Ovary (tissue), 9 donors: Measurements from ENCODE around the gene CWC25. TPM values are rescaled to one million over a fixed set of nuclear protein-coding genes. Genes with fewer than 3 reads are reported as not detected.

Source experiments
- DNase-seq, 5 donors: peaks; one replicate each; pipeline ENCODE4 v3.0.0-alpha.2; 2019 to 2020
- H3K27ac ChIP-seq, 2 donors: fragments of 200-600 bp; one replicate each; pipeline versions ENCODE4 v1.5.1 to v1.8.0; 2019 to 2022
- H3K27me3 ChIP-seq: fragments of 200-600 bp; one replicate; pipeline ENCODE4 v1.8.0; 2022
- H3K36me3 ChIP-seq: fragments of 200-600 bp; sonication (generic); one replicate; pipeline ENCODE4 v1.5.1; 2019
- H3K4me1 ChIP-seq: one replicate; pipeline ENCODE4 v1.8.1; 2013; ENCODE audit warnings: mild to moderate bottlenecking, moderate library complexity; ENCODE audit not compliant: insufficient read depth
- H3K4me3 ChIP-seq: fragments of 200-600 bp; sonication (generic); one replicate; pipeline ENCODE4 v1.5.1; 2017
- H3K9me3 ChIP-seq, 2 donors: fragments of 200-600 bp in 1 of 2; sonication (generic) in 1 of 2; one replicate each; pipeline versions ENCODE4 v1.5.1 to v1.8.1; 2013 to 2019; ENCODE audit warnings: mild to moderate bottlenecking in 1 of 2, moderate library complexity in 1 of 2
- CTCF ChIP-seq, 3 donors: fragments of 450-650 bp in 2 of 3; fragments of 200-600 bp in 1 of 3; IDR thresholded peaks; one replicate each; pipeline versions ENCODE4 v1.5.1 to v1.8.0; 2016 to 2022; ENCODE audit warnings: antibody characterized with exemption in 3 of 3, mild to moderate bottlenecking in 1 of 3
- EP300 ChIP-seq: sonication (generic); formaldehyde crosslinking; IDR thresholded peaks from one replicate; pipeline ENCODE4 v1.6.1; 2017; ENCODE audit warnings: antibody characterized with exemption
- POLR2A ChIP-seq: fragments of 450-650 bp; IDR thresholded peaks from one replicate; pipeline ENCODE4 v1.6.1; 2017; ENCODE audit warnings: antibody characterized with exemption, mild to moderate bottlenecking, moderate library complexity
- WGBS, 3 donors: extraction: QIAGEN DNeasy Blood & Tissue Kit in 1 of 3; methylation state at CpG; one replicate each; pipeline versions ENCODE4 v1.1.5 to v1.1.7; 2013 to 2017; 5-methylcytosine and 5-hydroxymethylcytosine counted together
- intact Hi-C, 4 donors: fragments of 100-400 bp; cut with DNase I; formaldehyde crosslinking; loops; one replicate each; pipeline versions ENCODE4 v1.11.0 to v1.15.1; 2022 to 2023
- polyA plus RNA-seq, 2 donors: library from polyadenylated mRNA; stranded (reverse); fragments of 200-250 nt in 1 of 2; fragments of 350-450 nt in 1 of 2; fragmentation: Illumina TruSeq in 1 of 2; extraction: RNeasy Lipid Tissue Mini Kit (QIAGEN cat#74804) in 1 of 2; gene quantifications; one replicate each; pipeline ENCODE4 v1.2.3, GENCODE V29; 2013 to 2014
- total RNA-seq, 7 donors: library from RNA; depleted of rRNA in 2 of 7; stranded (reverse); fragments of >200 nt in 2 of 7; fragmentation: NEBNext Ultra II Directional in 3 of 7; extraction: Animal tissue kit (Norgen Biotek cat#: 25700) in 3 of 7; gene quantifications; one replicate each; pipeline versions ENCODE4 v1.1.0 to v1.2.4, GENCODE V29; 2016 to 2023
- donor health status: DM: no; HTN: no; CAD: no; lungs with moderate emphysema.
- donor health status: DM: no; HTN: no; CAD: no.
- donor health status: Bipolar disorder and iron deficiency.
- donor health status: DM: yes; HTN: yes; CAD: no.
- donor health status: DM: no; HTN: no; CAD: no.
- donor health status: DM: yes; HTN: yes; CAD: no.

CWC25 gene
- total and polyA plus RNA-seq, 9 donors = 16.4 to 25.2 (median 18.6) TPM

GRCh38 chr17:38853292-38854219 lies 28.4 kb upstream of the CWC25 start, which contains the start of gene RPL23:
Gene RPL23 (minus strand): TSS chr17:38853721. CDS start chr17:38853710, 11 bp downstream.
- peak; percentile 93 to 96 (median 94) for DNase-seq
- Histone ChIP-seq H3K27me3 (no peaks in the 10 kb centered on the region), H3K4me1 (peaks cover 3% of the 10 kb centered on the region), H3K36me3 (no peaks in the 10 kb centered on the region), H3K9me3 (no peaks in the 10 kb centered on the region), H3K4me3 (peak within 1 kb of the TSS; percentile 49), H3K27ac (peak within 1 kb of the TSS; percentile 75 to 94)
- TF ChIP-seq POLR2A = peak; percentile 96
- TF ChIP-seq EP300 = no peak
- peak in 2 of 3 donors; percentile 10 to 36 for TF ChIP-seq CTCF (IDR thresholded peaks at IDR 0.05)
- WGBS, 3 donors = 0 to 1% (median 0%) methylated on average over 48 of the region's 48 CpGs
- intact Hi-C loops = no loop called here

GRCh38 chr17:38852771-38853291 lies 27.7 kb upstream of the CWC25 start:
- Histone ChIP-seq H3K4me3 (peak overlapping the region; percentile 49), H3K27ac (peak overlapping the region; percentile 75 to 94), H3K36me3 (no peaks in the 10 kb centered on the region), H3K9me3 (no peaks in the 10 kb centered on the region), H3K27me3 (no peaks in the 10 kb centered on the region), H3K4me1 (peaks cover 3% of the 10 kb centered on the region)
- DNase-seq = no peak
- TF ChIP-seq EP300 (no peak), CTCF (IDR thresholded peaks at IDR 0.05) (no peak), POLR2A (no peak)
- intact Hi-C loops = no loop called here
- 1 to 2% (median 1%) methylated on average over 19 of the region's 19 CpGs for WGBS, 3 donors

- TF ChIP-seq EP300 = no peak
- no peak for TF ChIP-seq CTCF (IDR thresholded peaks at IDR 0.05)
- no peak for TF ChIP-seq POLR2A
- peak overlapping the region; percentile 49 for H3K4me3 ChIP-seq
- H3K27me3 ChIP-seq = no peaks in the 10 kb centered on the region
- peaks cover 3% of the 10 kb centered on the region for H3K4me1 ChIP-seq
- H3K9me3 ChIP-seq = no peaks in the 10 kb centered on the region
- intact Hi-C loops = no loop called here
- no peak for DNase-seq
- no peak overlapping the region for H3K27ac ChIP-seq
- WGBS, 3 donors = 11 to 29% (median 14%) methylated on average over 2 of the region's 2 CpGs
- H3K36me3 ChIP-seq = no peaks in the 10 kb centered on the region
Observed at GRCh38 chr17:38851434-38851833, 26.3 kb upstream of the CWC25 start.

- intact Hi-C loops = no loop called here
- Histone ChIP-seq H3K36me3 (no peaks in the 10 kb centered on the region), H3K4me1 (peaks cover 3% of the 10 kb centered on the region), H3K27me3 (no peaks in the 10 kb centered on the region), H3K27ac (no peak overlapping the region), H3K4me3 (no peak overlapping the region), H3K9me3 (no peaks in the 10 kb centered on the region)
- DNase-seq = no peak
- TF ChIP-seq CTCF (IDR thresholded peaks at IDR 0.05) (no peak), POLR2A (no peak), EP300 (no peak)
- WGBS, 3 donors = 45 to 65% (median 47%) methylated on average over 7 of the region's 7 CpGs
Observed at GRCh38 chr17:38850374-38850773, 25.3 kb upstream of the CWC25 start.
